ENCODE data around the gene SLPI.

SLPI gene

GRCh38 chr20:45269754-45270270 lies 15.4 kb upstream of the SLPI start:
- ATAC-seq: no peak

- ATAC-seq: no peak
Observed at GRCh38 chr20:45269056-45269455, 14.7 kb upstream of the SLPI start.

GRCh38 chr20:45268531-45268930 lies 14.2 kb upstream of the SLPI start:
- no peak for ATAC-seq

GRCh38 chr20:45266977-45267376 lies 12.6 kb upstream of the SLPI start:
- ATAC-seq: no peak

- no peak for ATAC-seq
Observed at GRCh38 chr20:45263556-45264266, 9.3 kb upstream of the SLPI start.

- no peak for ATAC-seq
Observed at GRCh38 chr20:45258664-45259063, 4.3 kb upstream of the SLPI start.

GRCh38 chr20:45258259-45258658 lies 3.9 kb upstream of the SLPI start:
- ATAC-seq: no peak

- ATAC-seq: no peak
Observed at GRCh38 chr20:45257711-45258110, 3.3 kb upstream of the SLPI start.

- ATAC-seq: no peak
Observed at GRCh38 chr20:45257161-45257560, 2.8 kb upstream of the SLPI start.

GRCh38 chr20:45253261-45253660 lies 1.1 kb downstream of the SLPI start:
- no peak for ATAC-seq

GRCh38 chr20:45251884-45252560 lies 2.3 kb downstream of the SLPI start:
- ATAC-seq: no peak

- no peak for ATAC-seq
Observed at GRCh38 chr20:45248609-45249008, 5.8 kb downstream of the SLPI start.

- ATAC-seq: no peak
Observed at GRCh38 chr20:45247865-45248264, 6.5 kb downstream of the SLPI start.

- ATAC-seq: no peak
Observed at GRCh38 chr20:45246109-45246508, 8.3 kb downstream of the SLPI start.

GRCh38 chr20:45238139-45238538 lies 16.2 kb downstream of the SLPI start:
- no peak for ATAC-seq

GRCh38 chr20:45235995-45236394 lies 18.4 kb downstream of the SLPI start:
- no peak for ATAC-seq

GRCh38 chr20:45230631-45231030 lies 23.7 kb downstream of the SLPI start:
- ATAC-seq: no peak

GRCh38 chr20:45229264-45230056 lies 24.9 kb downstream of the SLPI start:
- ATAC-seq: no peak

GRCh38 chr20:45226287-45226686 lies 28.1 kb downstream of the SLPI start:
- ATAC-seq: no peak

GRCh38 chr20:45223136-45223535 lies 31.2 kb downstream of the SLPI start:
- no peak for ATAC-seq

GRCh38 chr20:45221076-45221475 lies 33.3 kb downstream of the SLPI start, which contains the start of gene SEMG2:
SEMG2 (plus strand) TSS chr20:45221373; CDS start chr20:45221390, 17 bp downstream.
- ATAC-seq: no peak

GRCh38 chr20:45218636-45219035 lies 35.7 kb downstream of the SLPI start:
- no peak for ATAC-seq

GRCh38 chr20:45218124-45218523 lies 36.2 kb downstream of the SLPI start:
- ATAC-seq: no peak
